D721Med (cell line): ENCODE results near the gene SCAMP4.

Source experiments
- DNase-seq: peaks from one replicate; pipeline ENCODE4 v3.0.0; 2011; ENCODE audit warnings: low spot score; ENCODE audit not compliant: insufficient read length
- FAIRE-seq: peaks from 2 replicates; lab custom pipeline; 2011; peaks lifted over from hg19 to GRCh38; lab: Jason Lieb, UNC
- CTCF ChIP-seq: IDR thresholded peaks from 2 replicates; pipeline ENCODE4 v1.5.1; 2012; ENCODE audit warnings: mild to moderate bottlenecking, control low read depth; ENCODE audit not compliant: insufficient read depth; ENCODE audit errors: missing control alignments

Gene SCAMP4

GRCh38 chr19:1905110-1905862, at the start of gene SCAMP4, which contains the start of gene ADAT3:
Gene SCAMP4 (plus strand): TSS chr19:1905399. CDS start chr19:1915020, 9,621 bp downstream.
Gene ADAT3 (plus strand): TSS chr19:1905399. CDS start chr19:1912048, 6,649 bp downstream.
- FAIRE-seq, result no peak
- DNase-seq, result peak; percentile 89
- TF ChIP-seq CTCF, result no peak

- DNase-seq (no peak), FAIRE-seq (no peak)
- no peak for TF ChIP-seq CTCF
Measured at GRCh38 chr19:1855828-1856255, 49.4 kb upstream of the SCAMP4 start.

GRCh38 chr19:1856345-1856697, 48.9 kb upstream of the SCAMP4 start:
- FAIRE-seq, result no peak
- no peak for DNase-seq
- no peak for TF ChIP-seq CTCF

GRCh38 chr19:1856698-1857603, 48.2 kb upstream of the SCAMP4 start:
- FAIRE-seq (no peak), DNase-seq (no peak)
- no peak for TF ChIP-seq CTCF

GRCh38 chr19:1857648-1858326, 47.4 kb upstream of the SCAMP4 start:
- DNase-seq, result no peak
- FAIRE-seq, result no peak

GRCh38 chr19:1858412-1859081, 46.7 kb upstream of the SCAMP4 start:
- FAIRE-seq, result no peak

More at GRCh38 chr19:1857648-1858326, 47.4 kb upstream of the SCAMP4 start:
- TF ChIP-seq CTCF, result no peak

More at GRCh38 chr19:1858412-1859081, 46.7 kb upstream of the SCAMP4 start:
- no peak for TF ChIP-seq CTCF
- no peak for DNase-seq
